ENCODE data around the gene ARHGAP18.
"Not testable (repeated sequence)": the region's sequence is repeated elsewhere in the genome, so short reads cannot be mapped to it uniquely, and the experiment has no call there.

Gene ARHGAP18

DNA sequence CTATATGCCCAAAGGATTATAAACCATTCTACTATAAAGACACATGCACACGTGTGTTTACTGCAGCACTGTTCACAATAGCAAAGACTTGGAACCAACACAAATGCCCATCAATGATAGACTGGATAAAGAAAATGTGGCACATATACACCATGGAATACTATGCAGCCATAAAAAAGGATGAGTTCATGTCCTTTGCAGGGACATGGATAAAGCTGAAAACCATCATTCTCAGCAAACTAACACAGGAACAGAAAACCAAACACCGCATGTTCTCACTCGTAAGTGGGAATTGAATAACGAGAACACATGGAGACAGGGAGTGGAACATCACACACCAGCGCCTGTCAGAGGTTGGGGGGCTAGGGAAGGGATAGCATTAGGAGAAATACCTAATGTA lies 135.4 kb downstream of the ARHGAP18 start:
- FAIRE-seq = not testable (repeated sequence)

DNA sequence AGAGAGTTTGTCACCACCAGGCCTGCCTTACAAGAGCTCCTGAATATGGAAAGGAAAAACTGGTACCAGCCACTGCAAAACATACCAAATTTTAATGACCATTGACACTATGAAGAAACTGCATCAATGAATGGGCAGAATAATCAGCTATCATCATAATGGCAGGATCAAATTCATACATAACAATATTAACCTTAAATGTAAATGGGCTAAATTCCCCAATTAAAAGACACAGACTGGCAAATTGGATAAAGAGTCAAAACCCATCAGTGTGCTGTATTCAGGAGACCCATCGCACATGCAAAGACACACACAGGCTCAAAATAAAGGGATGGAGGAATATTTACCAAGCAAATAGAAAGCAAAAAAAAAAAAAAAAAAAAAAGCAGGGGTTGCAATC lies 139.0 kb downstream of the ARHGAP18 start:
- not testable (repeated sequence) for FAIRE-seq

GRCh38 chr6:129568015-129568414 lies 142.0 kb downstream of the ARHGAP18 start:
- FAIRE-seq = no peak

GRCh38 chr6:129567374-129567773 lies 142.6 kb downstream of the ARHGAP18 start:
- FAIRE-seq = no peak

DNA sequence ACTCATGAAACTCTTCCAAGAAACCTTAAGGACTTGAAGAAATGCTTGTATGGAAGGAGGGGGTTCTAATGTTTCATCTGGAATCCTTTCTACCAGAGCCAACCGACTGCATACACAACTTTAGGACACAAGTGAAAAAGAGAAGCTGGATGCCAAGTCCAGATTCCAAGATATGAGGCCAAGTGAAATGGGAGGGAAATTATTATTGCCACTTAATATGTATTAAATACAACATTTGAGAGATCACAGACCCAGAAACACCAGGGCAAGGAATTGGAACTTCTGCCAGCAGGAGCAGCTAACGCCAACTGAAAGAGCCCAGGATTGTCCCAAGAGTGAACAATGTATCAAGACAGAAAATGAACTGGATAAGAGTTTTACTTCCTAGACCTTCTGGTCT lies 144.2 kb downstream of the ARHGAP18 start:
- no peak for FAIRE-seq

- FAIRE-seq = no peak
Observed at GRCh38 chr6:129565366-129565765, 144.6 kb downstream of the ARHGAP18 start.

DNA sequence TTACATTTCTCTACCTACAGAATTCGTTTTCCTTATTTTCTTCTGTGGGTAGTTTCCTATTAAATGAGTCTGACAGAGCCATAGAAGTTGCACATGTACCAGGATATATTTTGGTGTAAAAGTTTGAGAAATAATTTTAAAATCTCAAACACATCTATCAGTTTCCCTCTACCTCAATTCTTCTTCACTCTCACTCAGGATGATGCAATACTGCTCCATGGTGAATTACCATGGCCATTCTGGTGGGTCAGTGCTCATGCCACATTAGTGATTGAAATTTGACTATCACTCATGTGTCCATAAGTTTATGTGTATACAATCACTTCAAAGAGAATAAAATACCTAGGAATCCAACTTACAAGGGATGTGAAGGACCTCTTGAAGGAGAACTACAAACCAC lies 151.7 kb downstream of the ARHGAP18 start:
- FAIRE-seq = no peak

DNA sequence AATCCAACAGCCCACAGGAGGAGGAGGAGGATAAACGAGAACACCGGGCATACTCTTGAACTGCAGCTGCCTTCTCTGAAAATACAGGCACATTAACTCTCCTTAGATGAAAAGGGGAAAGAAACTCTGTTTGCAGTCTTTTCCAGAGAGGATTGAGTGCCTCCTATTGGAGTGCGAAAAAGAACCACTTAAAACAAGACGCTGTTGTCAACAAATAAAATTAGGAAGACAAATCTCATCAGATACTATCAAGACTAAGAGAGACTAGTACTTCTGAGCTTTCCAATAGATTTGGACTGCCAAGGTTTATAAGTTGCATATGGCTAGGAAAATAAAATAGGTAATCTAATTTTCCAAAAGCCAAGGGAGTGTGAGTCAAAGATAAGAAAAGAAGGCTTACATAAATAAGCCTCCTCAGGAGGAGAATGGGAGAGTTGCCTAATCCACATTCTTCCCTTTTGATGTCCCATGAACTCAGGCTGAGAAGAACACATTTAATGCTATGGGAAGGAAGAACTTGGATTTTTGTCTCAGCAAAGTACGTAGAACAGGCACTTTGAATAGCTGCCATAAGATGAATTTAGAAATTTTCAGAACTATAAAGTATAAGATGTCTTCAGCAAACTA lies 154.7 kb downstream of the ARHGAP18 start:
- no peak for FAIRE-seq

- no peak for FAIRE-seq
Observed at GRCh38 chr6:129552413-129552812, 157.6 kb downstream of the ARHGAP18 start.

- no peak for FAIRE-seq
Observed at GRCh38 chr6:129551486-129551885, 158.5 kb downstream of the ARHGAP18 start.

DNA sequence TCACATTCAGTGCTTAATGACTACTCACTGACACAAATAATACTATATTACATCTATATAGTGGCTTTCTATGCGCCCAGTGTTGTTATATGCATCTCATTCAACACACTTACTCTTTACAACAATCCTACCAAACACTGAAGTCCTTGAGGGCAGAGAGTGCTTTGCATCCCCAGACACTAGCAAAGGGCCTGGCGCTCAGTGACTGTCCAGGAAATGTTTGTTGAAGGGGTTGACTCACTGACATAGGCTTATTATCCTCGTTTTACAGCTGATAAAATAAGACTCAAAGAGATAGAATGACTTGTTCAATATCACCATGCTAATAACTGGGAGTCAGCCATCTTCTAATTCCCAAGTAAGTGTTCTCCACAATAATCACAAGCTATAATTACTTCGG lies 163.3 kb downstream of the ARHGAP18 start:
- FAIRE-seq = no peak

- no peak for FAIRE-seq
Observed at GRCh38 chr6:129544892-129545612, 164.9 kb downstream of the ARHGAP18 start.

- no peak for FAIRE-seq
Observed at GRCh38 chr6:129543981-129544380, 166.0 kb downstream of the ARHGAP18 start.

GRCh38 chr6:129542705-129543104 lies 167.3 kb downstream of the ARHGAP18 start:
- no peak for FAIRE-seq

DNA sequence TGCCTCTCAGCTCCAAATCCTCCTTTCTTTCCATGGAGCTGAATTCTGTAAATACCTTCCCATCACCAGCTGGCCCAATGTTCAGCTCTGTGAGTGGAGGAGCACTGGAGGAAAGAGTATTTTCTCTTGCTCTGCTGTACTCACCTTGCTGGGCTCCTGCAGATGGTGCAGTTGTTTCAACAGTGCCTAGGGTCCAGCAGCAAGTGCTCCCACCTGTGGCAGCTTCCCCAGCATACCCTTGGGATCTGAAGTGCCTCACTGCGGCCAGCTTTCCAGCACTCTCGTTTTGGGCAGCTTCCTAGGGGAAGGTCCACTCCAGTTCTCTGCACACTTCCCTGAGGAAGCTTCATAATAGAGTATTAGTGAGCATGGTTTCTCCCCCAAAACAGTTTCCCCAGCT lies 170.9 kb downstream of the ARHGAP18 start:
- no peak for FAIRE-seq

DNA sequence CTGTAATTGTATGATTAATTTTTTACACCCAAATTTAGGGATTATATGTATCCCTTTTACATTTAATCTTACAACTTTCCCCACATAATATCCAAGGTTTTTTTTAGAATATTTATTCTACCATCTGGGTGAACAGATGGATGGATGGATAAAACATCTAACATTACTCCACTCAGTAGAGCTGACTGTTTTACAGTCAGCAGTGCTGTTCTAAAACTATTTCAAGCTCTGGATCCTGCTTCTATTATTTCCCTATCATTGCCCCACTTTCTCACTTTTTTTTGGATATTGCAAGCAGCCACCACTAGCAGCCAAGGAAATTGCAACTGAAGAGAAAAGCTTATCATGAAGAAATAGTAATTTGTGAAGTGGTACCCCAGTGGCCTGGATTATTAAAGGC lies 173.7 kb downstream of the ARHGAP18 start:
- no peak for FAIRE-seq

GRCh38 chr6:129534926-129535325 lies 175.1 kb downstream of the ARHGAP18 start:
- FAIRE-seq = no peak
